ENCODE measurements around the gene FRMD6.
"Not testable (repeated sequence)": the region's sequence is repeated elsewhere in the genome, so short reads cannot be mapped to it uniquely, and the experiment has no call there.

The FRMD6 gene

GRCh38 chr14:51621654-51622053, 30.1 kb upstream of the FRMD6 start:
- no peak overlapping the region for H3K27ac Mint-ChIP-seq
- no peaks in the 10 kb centered on the region for H3K36me3 Mint-ChIP-seq
- H3K4me3 Mint-ChIP-seq = no peak overlapping the region
- peaks cover 1% of the 10 kb centered on the region for H3K4me1 Mint-ChIP-seq
- H3K27me3 Mint-ChIP-seq = peaks cover 1% of the 10 kb centered on the region
- no peaks in the 10 kb centered on the region for H3K9me3 Mint-ChIP-seq

GRCh38 chr14:51622376-51622775, 29.3 kb upstream of the FRMD6 start:
- Mint-ChIP-seq H3K4me1 (peaks cover 7% of the 10 kb centered on the region), H3K36me3 (no peaks in the 10 kb centered on the region), H3K4me3 (no peak overlapping the region), H3K9me3 (no peaks in the 10 kb centered on the region), H3K27ac (no peak overlapping the region), H3K27me3 (peaks cover 1% of the 10 kb centered on the region)

- H3K4me1 Mint-ChIP-seq = peaks cover 7% of the 10 kb centered on the region
Measured at GRCh38 chr14:51624955-51625569, 26.6 kb upstream of the FRMD6 start.

GRCh38 chr14:51626185-51626584, 25.5 kb upstream of the FRMD6 start:
- Mint-ChIP-seq H3K4me3 (no peak overlapping the region), H3K36me3 (no peaks in the 10 kb centered on the region), H3K4me1 (peaks cover 7% of the 10 kb centered on the region), H3K27me3 (peaks cover 1% of the 10 kb centered on the region), H3K27ac (no peak overlapping the region), H3K9me3 (no peaks in the 10 kb centered on the region)

More at GRCh38 chr14:51624955-51625569, 26.6 kb upstream of the FRMD6 start:
- Mint-ChIP-seq H3K4me3 (no peak overlapping the region), H3K27me3 (peaks cover 1% of the 10 kb centered on the region), H3K27ac (no peak overlapping the region), H3K36me3 (no peaks in the 10 kb centered on the region), H3K9me3 (no peaks in the 10 kb centered on the region)

GRCh38 chr14:51626788-51627187, 24.9 kb upstream of the FRMD6 start:
- H3K36me3 Mint-ChIP-seq = no peaks in the 10 kb centered on the region
- H3K9me3 Mint-ChIP-seq = no peaks in the 10 kb centered on the region
- H3K27ac Mint-ChIP-seq = no peak overlapping the region
- peaks cover 1% of the 10 kb centered on the region for H3K27me3 Mint-ChIP-seq
- H3K4me3 Mint-ChIP-seq = no peak overlapping the region
- peaks cover 7% of the 10 kb centered on the region for H3K4me1 Mint-ChIP-seq

GRCh38 chr14:51627313-51627712, 24.4 kb upstream of the FRMD6 start:
- peaks cover 1% of the 10 kb centered on the region for H3K27me3 Mint-ChIP-seq
- no peaks in the 10 kb centered on the region for H3K36me3 Mint-ChIP-seq
- H3K4me1 Mint-ChIP-seq = peaks cover 7% of the 10 kb centered on the region
- H3K27ac Mint-ChIP-seq = no peak overlapping the region
- H3K9me3 Mint-ChIP-seq = no peaks in the 10 kb centered on the region
- H3K4me3 Mint-ChIP-seq = no peak overlapping the region

GRCh38 chr14:51628238-51628637, 23.5 kb upstream of the FRMD6 start:
- H3K27ac Mint-ChIP-seq = no peak overlapping the region
- no peaks in the 10 kb centered on the region for H3K36me3 Mint-ChIP-seq

GRCh38 chr14:51630987-51631386, 20.7 kb upstream of the FRMD6 start:
- Mint-ChIP-seq H3K9me3 (no peaks in the 10 kb centered on the region), H3K4me3 (no peak overlapping the region), H3K27ac (no peak overlapping the region), H3K36me3 (no peaks in the 10 kb centered on the region), H3K27me3 (peaks cover 7% of the 10 kb centered on the region), H3K4me1 (peaks cover 7% of the 10 kb centered on the region)

More at GRCh38 chr14:51628238-51628637, 23.5 kb upstream of the FRMD6 start:
- Mint-ChIP-seq H3K9me3 (no peaks in the 10 kb centered on the region), H3K4me3 (no peak overlapping the region), H3K4me1 (peaks cover 7% of the 10 kb centered on the region), H3K27me3 (peaks cover 4% of the 10 kb centered on the region)

GRCh38 chr14:51633298-51633697, 18.4 kb upstream of the FRMD6 start:
- H3K4me3 Mint-ChIP-seq, H3K36me3 Mint-ChIP-seq, H3K27ac Mint-ChIP-seq, H3K4me1 Mint-ChIP-seq, H3K9me3 Mint-ChIP-seq: not testable (repeated sequence)
- H3K27me3 Mint-ChIP-seq = peaks cover 11% of the 10 kb centered on the region

- peaks cover 11% of the 10 kb centered on the region for H3K27me3 Mint-ChIP-seq
- no peaks in the 10 kb centered on the region for H3K9me3 Mint-ChIP-seq
- no peaks in the 10 kb centered on the region for H3K36me3 Mint-ChIP-seq
- no peak overlapping the region for H3K4me3 Mint-ChIP-seq
- H3K27ac Mint-ChIP-seq = no peak overlapping the region
- no peaks in the 10 kb centered on the region for H3K4me1 Mint-ChIP-seq
Measured at GRCh38 chr14:51636109-51636508, 15.6 kb upstream of the FRMD6 start.

- H3K36me3 Mint-ChIP-seq = no peaks in the 10 kb centered on the region
- H3K27ac Mint-ChIP-seq = no peak overlapping the region
- H3K4me1 Mint-ChIP-seq = no peaks in the 10 kb centered on the region
- H3K4me3 Mint-ChIP-seq = no peak overlapping the region
- H3K27me3 Mint-ChIP-seq = peaks cover 8% of the 10 kb centered on the region
- H3K9me3 Mint-ChIP-seq = no peaks in the 10 kb centered on the region
Measured at GRCh38 chr14:51638071-51638944, 13.4 kb upstream of the FRMD6 start.

GRCh38 chr14:51639668-51640316, 11.9 kb upstream of the FRMD6 start:
- no peaks in the 10 kb centered on the region for H3K9me3 Mint-ChIP-seq
- no peaks in the 10 kb centered on the region for H3K4me1 Mint-ChIP-seq
- H3K27ac Mint-ChIP-seq = no peak overlapping the region
- H3K4me3 Mint-ChIP-seq = no peak overlapping the region
- H3K36me3 Mint-ChIP-seq = no peaks in the 10 kb centered on the region
- peaks cover 6% of the 10 kb centered on the region for H3K27me3 Mint-ChIP-seq

- Mint-ChIP-seq H3K36me3 (no peaks in the 10 kb centered on the region), H3K27ac (no peak overlapping the region), H3K9me3 (no peaks in the 10 kb centered on the region), H3K4me3 (no peak overlapping the region), H3K27me3 (no peaks in the 10 kb centered on the region), H3K4me1 (no peaks in the 10 kb centered on the region)
Measured at GRCh38 chr14:51643140-51643539, 8.6 kb upstream of the FRMD6 start.

GRCh38 chr14:51644217-51644933, 7.3 kb upstream of the FRMD6 start:
- peak overlapping the region; percentile 14 for H3K27ac Mint-ChIP-seq
- no peak overlapping the region for H3K4me3 Mint-ChIP-seq
- no peaks in the 10 kb centered on the region for H3K36me3 Mint-ChIP-seq
- no peaks in the 10 kb centered on the region for H3K4me1 Mint-ChIP-seq
- no peaks in the 10 kb centered on the region for H3K27me3 Mint-ChIP-seq
- no peaks in the 10 kb centered on the region for H3K9me3 Mint-ChIP-seq

GRCh38 chr14:51648296-51648695, 3.4 kb upstream of the FRMD6 start:
- Mint-ChIP-seq H3K9me3 (no peaks in the 10 kb centered on the region), H3K4me1 (peaks cover 8% of the 10 kb centered on the region), H3K27ac (no peak overlapping the region), H3K27me3 (no peaks in the 10 kb centered on the region), H3K4me3 (no peak overlapping the region), H3K36me3 (no peaks in the 10 kb centered on the region)
